NCI-H1417 (cell line): ENCODE measurements around the gene CPA1.
A peak's percentile ranks its signal among the peaks of the same experiment; 100 is the strongest.

Experiments
- DNase-seq, 3 experiments: peaks; one replicate each; lab custom pipeline; 2025; lab: John Stamatoyannopoulos, UW

CPA1 gene

GRCh38 chr7:130394421-130395195 is 14.3 kb downstream of the CPA1 start:
- peak in 2 of 3 experiments; percentile 47 to 78 for DNase-seq

- DNase-seq = no peak
These were observed 15.1 kb downstream of the CPA1 start for GRCh38 chr7:130395421-130395820.

- DNase-seq = peak in 1 of 3 experiments; percentile 46
These were observed 15.8 kb downstream of the CPA1 start for GRCh38 chr7:130396109-130396508.

GRCh38 chr7:130397051-130397757 is 16.9 kb downstream of the CPA1 start:
- peak in 2 of 3 experiments; percentile 35 to 61 for DNase-seq

- peak in 2 of 3 experiments; percentile 32 to 77 for DNase-seq
These were observed 17.4 kb downstream of the CPA1 start for GRCh38 chr7:130397758-130398073.

- peak in 1 of 3 experiments; percentile 26 for DNase-seq
These were observed 18.3 kb downstream of the CPA1 start for GRCh38 chr7:130398526-130399090.

GRCh38 chr7:130400120-130400572 is 19.9 kb downstream of the CPA1 start:
- no peak for DNase-seq

- no peak for DNase-seq
These were observed 20.8 kb downstream of the CPA1 start for GRCh38 chr7:130401101-130401500.

GRCh38 chr7:130401578-130401977 is 21.3 kb downstream of the CPA1 start:
- DNase-seq = no peak

GRCh38 chr7:130405003-130405402 is 24.7 kb downstream of the CPA1 start:
- no peak for DNase-seq

GRCh38 chr7:130409067-130409711 is 28.9 kb downstream of the CPA1 start:
- DNase-seq = peak; percentile 49 to 99 (median 78)

- no peak for DNase-seq
These were observed 29.4 kb downstream of the CPA1 start for GRCh38 chr7:130409712-130410072.

GRCh38 chr7:130410868-130411541 is 30.7 kb downstream of the CPA1 start:
- peak; percentile 17 to 73 (median 34) for DNase-seq

GRCh38 chr7:130413201-130413600 is 32.9 kb downstream of the CPA1 start:
- no peak for DNase-seq

GRCh38 chr7:130415006-130415405 is 34.7 kb downstream of the CPA1 start:
- no peak for DNase-seq

GRCh38 chr7:130417213-130417612 is 36.9 kb downstream of the CPA1 start:
- no peak for DNase-seq

GRCh38 chr7:130418306-130418705 is 38.0 kb downstream of the CPA1 start:
- DNase-seq = no peak

- DNase-seq = peak in 2 of 3 experiments; percentile 21 to 87
These were observed 39.4 kb downstream of the CPA1 start for GRCh38 chr7:130419658-130420057.

- DNase-seq = peak in 2 of 3 experiments; percentile 51 to 77
These were observed 40.8 kb downstream of the CPA1 start for GRCh38 chr7:130420943-130421578.

- peak; percentile 62 to 95 (median 91) for DNase-seq
These were observed 41.4 kb downstream of the CPA1 start for GRCh38 chr7:130421684-130422083.

GRCh38 chr7:130423501-130424037 is 43.3 kb downstream of the CPA1 start:
- peak in 2 of 3 experiments; percentile 38 to 49 for DNase-seq
